ENCODE results near the gene GFPT1. TPM values are rescaled to one million over a fixed set of nuclear protein-coding genes. Genes with fewer than 3 reads are reported as not detected.

GFPT1 gene
- total RNA-seq, 2 donors from 2014 or later, result 32.7 to 43.8 TPM

DNA sequence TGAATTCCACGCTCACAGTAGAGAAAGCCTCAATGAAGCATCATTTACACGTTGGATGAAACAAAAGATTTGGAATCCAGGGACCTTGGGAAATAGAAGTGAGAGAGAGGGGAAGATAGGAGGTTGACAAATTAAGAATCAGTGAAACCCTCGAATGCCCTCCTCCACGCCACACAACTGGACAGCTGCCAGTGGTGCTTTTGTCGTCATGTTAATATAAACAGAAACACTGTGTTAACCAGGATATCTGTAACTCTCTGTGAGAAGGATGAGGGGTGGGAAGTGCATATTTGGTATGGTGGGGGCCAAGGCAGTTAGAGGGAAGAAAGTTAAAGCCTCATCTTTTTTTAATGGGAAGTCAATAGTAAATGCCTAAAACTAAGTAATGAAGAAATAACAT is 108.7 kb downstream of the GFPT1 start:
- Mint-ChIP-seq H3K4me1 (no peaks in the 10 kb centered on the region), H3K4me3 (no peak overlapping the region), H3K27ac (no peak overlapping the region), H3K9me3 (no peaks in the 10 kb centered on the region), H3K36me3 (ENCODE audit: low read depth) (no peaks in the 10 kb centered on the region), H3K27me3 (peaks cover 36% of the 10 kb centered on the region)
- ATAC-seq (replicated peaks), result no peak

DNA sequence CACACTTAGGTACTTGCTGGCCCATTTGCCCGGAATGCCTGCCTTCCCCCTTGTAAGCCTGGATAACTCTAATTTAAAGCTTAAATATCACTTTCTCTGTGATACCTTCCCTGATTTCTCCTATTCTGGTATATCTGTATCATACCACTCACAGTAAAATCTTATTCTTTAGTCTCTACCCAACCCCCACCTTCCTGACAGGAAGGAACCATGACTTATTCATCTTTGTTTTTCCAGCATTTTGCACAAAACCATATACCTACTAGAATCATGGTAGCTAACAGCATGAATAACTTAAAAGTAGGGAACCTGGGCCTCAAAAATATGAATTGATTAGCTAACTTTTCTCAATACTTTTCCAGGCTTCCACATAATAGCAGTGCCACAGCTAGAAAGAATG is 111.5 kb downstream of the GFPT1 start:
- Mint-ChIP-seq H3K4me3 (no peak overlapping the region), H3K9me3 (no peaks in the 10 kb centered on the region), H3K27me3 (peaks cover 43% of the 10 kb centered on the region), H3K36me3 (ENCODE audit: low read depth) (no peaks in the 10 kb centered on the region), H3K27ac (no peak overlapping the region), H3K4me1 (no peaks in the 10 kb centered on the region)
- no peak for ATAC-seq (replicated peaks)

DNA sequence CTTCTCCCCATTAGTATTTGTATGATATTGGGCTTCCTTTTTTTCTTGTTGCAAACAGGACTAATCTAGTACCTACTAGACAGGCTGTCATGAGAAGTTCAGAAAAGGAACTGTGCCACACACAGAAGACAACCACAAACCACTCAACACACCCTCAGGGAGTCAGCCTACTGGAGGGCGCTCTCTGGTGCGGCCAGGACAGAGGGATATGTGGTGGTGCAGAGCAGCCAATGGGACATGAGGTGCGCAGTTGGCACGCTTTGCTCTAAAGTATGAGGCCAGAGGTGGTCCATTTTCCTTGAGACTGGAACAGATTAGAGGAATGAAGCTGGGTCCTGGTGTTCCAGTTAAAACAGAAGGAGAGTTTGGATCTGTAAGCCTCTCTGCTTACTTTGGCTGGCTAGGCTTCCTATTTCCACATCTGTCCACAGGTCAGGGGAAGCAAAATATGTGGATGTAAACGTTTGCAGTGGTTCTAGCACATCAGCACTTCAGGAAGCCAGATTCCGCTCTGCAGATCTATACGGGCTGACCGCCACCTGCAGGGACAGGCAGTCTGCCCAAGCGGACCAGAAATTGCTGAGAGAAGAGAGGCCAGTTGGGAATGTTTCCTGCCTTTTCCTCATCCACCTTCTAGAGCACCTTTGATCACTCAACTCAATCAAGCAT is 114.1 kb downstream of the GFPT1 start:
- Mint-ChIP-seq H3K27me3 (peaks cover 49% of the 10 kb centered on the region), H3K4me3 (no peak overlapping the region), H3K9me3 (no peaks in the 10 kb centered on the region)

DNA sequence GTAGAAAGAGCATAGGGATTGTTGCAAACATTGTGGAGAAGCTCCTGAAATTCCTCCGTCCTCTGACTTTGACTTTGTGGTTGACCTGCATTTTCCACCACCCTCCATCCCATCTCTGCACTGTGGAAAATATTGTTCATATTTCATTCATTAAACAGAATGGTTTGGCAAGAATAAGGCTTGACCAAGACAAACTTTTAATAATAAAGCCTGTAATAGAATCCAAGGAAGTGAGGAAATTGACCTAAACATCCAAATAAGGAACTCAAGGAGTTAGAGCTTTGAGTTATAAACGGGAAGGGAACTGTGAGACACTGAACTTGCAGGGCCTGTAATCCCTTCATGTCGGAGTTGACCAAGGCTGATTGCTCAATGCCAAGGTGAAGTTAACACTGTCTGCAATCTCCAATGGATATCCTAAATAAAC is 115.2 kb downstream of the GFPT1 start:
- no peak for ATAC-seq (replicated peaks)

More for the DNA sequence above, 114.1 kb downstream of the GFPT1 start:
- H3K27ac Mint-ChIP-seq, result no peak overlapping the region
- H3K36me3 Mint-ChIP-seq (ENCODE audit: low read depth), result no peaks in the 10 kb centered on the region
- no peak for ATAC-seq (replicated peaks)
- H3K4me1 Mint-ChIP-seq, result no peaks in the 10 kb centered on the region

More for the DNA sequence above, 115.2 kb downstream of the GFPT1 start:
- Mint-ChIP-seq H3K27ac (no peak overlapping the region), H3K9me3 (no peaks in the 10 kb centered on the region), H3K4me1 (no peaks in the 10 kb centered on the region), H3K4me3 (no peak overlapping the region), H3K27me3 (peaks cover 49% of the 10 kb centered on the region), H3K36me3 (ENCODE audit: low read depth) (no peaks in the 10 kb centered on the region)

Other genes starting within 250 kb of the GFPT1 start
- gene NFU1, start 50.2 kb upstream of the GFPT1 start, total RNA-seq, result 10 to 100 TPM; 15.4 to 32.3 TPM

Data from activated T-helper 17 cell treated with anti-CD3 and anti-CD28 coated beads, Interleukin-2, amount 50 U/mL, for 72 hours (primary cell).